ENCODE results near the gene APOC3.

- TF ChIP-seq, protein P1, sequence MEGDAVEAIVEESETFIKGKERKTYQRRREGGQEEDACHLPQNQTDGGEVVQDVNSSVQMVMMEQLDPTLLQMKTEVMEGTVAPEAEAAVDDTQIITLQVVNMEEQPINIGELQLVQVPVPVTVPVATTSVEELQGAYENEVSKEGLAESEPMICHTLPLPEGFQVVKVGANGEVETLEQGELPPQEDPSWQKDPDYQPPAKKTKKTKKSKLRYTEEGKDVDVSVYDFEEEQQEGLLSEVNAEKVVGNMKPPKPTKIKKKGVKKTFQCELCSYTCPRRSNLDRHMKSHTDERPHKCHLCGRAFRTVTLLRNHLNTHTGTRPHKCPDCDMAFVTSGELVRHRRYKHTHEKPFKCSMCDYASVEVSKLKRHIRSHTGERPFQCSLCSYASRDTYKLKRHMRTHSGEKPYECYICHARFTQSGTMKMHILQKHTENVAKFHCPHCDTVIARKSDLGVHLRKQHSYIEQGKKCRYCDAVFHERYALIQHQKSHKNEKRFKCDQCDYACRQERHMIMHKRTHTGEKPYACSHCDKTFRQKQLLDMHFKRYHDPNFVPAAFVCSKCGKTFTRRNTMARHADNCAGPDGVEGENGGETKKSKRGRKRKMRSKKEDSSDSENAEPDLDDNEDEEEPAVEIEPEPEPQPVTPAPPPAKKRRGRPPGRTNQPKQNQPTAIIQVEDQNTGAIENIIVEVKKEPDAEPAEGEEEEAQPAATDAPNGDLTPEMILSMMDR (conservative IDR thresholded peaks at IDR 0.05 in 1 of 2, IDR thresholded peaks at IDR 0.05 in 1 of 2; ENCODE audit: low read depth in 1 of 2, low read length in 2 of 2): no peak
- no peak for TF ChIP-seq EZH2 (IDR thresholded peaks at IDR 0.05; ENCODE audit: low read length, missing control alignments)
Observed at GRCh38 chr11:116792144-116792868, 37.4 kb upstream of the APOC3 start.

All from fibroblast of lung (primary cell).